ENCODE results near the gene ITGA11. TPM values are rescaled to one million over a fixed set of nuclear protein-coding genes. Genes with fewer than 3 reads are reported as not detected.
A peak's percentile ranks its signal among the peaks of the same experiment; 100 is the strongest.

Gene ITGA11
- total RNA-seq, 2 experiments from 2014 or later = 0.02 TPM; not detected in 1

GRCh38 chr15:68307131-68307928 is 124.6 kb downstream of the ITGA11 start:
- Mint-ChIP-seq H3K4me3 (no peak overlapping the region), H3K27ac (no peak overlapping the region), H3K27me3 (peaks cover 6% of the 10 kb centered on the region), H3K4me1 (peaks cover 9% of the 10 kb centered on the region), H3K9me3 (ENCODE audit: low read depth) (no peaks in the 10 kb centered on the region), H3K36me3 (no peaks in the 10 kb centered on the region)
- ATAC-seq = no peak
- DNase-seq = peak; percentile 25
- CTCF ChIA-PET = interaction anchor here (0.7 to 5.3 kb wide), 32 partner anchors 8 to 367 kb away, joined by 3 to 90 read pairs (median 6); partner anchors contain the start of gene FEM1B

DNA sequence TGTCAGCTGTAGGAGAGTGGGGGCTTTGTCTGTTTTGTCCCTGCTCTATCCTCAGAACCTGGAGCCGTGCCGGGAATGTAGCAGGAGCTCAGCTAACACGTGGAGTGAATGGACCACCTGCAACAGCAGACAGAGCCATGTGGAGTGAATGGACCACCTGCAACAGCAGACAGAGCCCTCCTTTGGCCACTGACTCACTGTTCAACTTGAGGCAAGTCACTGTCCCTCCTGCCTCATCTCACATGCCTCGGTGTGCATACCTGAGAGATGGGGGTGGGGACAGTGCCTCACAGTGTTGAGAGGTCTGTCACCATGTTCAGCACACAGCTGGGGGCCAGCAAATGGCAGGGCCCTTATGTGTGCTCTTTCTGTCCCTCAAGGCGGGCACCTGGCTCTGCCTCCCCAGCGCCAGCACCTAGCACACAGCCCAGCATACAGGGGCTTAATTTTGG is 126.5 kb downstream of the ITGA11 start:
- CTCF ChIA-PET = interaction anchor here (0.7 to 5.3 kb wide), 11 partner anchors 10 to 257 kb away, joined by 3 to 90 read pairs (median 14); partner anchors contain the start of gene FEM1B
- no peaks in the 10 kb centered on the region for H3K9me3 Mint-ChIP-seq (ENCODE audit: low read depth)
- ATAC-seq (no peak), DNase-seq (peak; percentile 37)
- H3K4me3 Mint-ChIP-seq = no peak overlapping the region
- H3K27me3 Mint-ChIP-seq = peaks cover 6% of the 10 kb centered on the region
- no peaks in the 10 kb centered on the region for H3K36me3 Mint-ChIP-seq
- H3K4me1 Mint-ChIP-seq = peaks cover 9% of the 10 kb centered on the region
- H3K27ac Mint-ChIP-seq = no peak overlapping the region

GRCh38 chr15:68304589-68305337 is 127.2 kb downstream of the ITGA11 start:
- no peak for ATAC-seq
- Mint-ChIP-seq H3K9me3 (ENCODE audit: low read depth) (no peaks in the 10 kb centered on the region), H3K4me3 (no peak overlapping the region), H3K4me1 (peaks cover 9% of the 10 kb centered on the region), H3K27me3 (peaks cover 6% of the 10 kb centered on the region), H3K27ac (no peak overlapping the region), H3K36me3 (no peaks in the 10 kb centered on the region)
- peak; percentile 33 for DNase-seq
- CTCF ChIA-PET = interaction anchor here (2.8 to 5.3 kb wide), 4 partner anchors 10 to 244 kb away, joined by 25 to 90 read pairs (median 30); partner anchors contain the start of gene FEM1B

- Mint-ChIP-seq H3K4me1 (peaks cover 18% of the 10 kb centered on the region), H3K27me3 (peaks cover 6% of the 10 kb centered on the region), H3K36me3 (peaks cover 3% of the 10 kb centered on the region), H3K4me3 (no peak overlapping the region), H3K9me3 (ENCODE audit: low read depth) (no peaks in the 10 kb centered on the region), H3K27ac (no peak overlapping the region)
- CTCF ChIA-PET = interaction anchor here (3.6 to 5.3 kb wide), 2 partner anchors 9 to 52 kb away, joined by 33 to 90 read pairs; no protein-coding TSS in a partner anchor
- DNase-seq (peak; percentile 30), ATAC-seq (no peak)
These were observed 128.2 kb downstream of the ITGA11 start for GRCh38 chr15:68303560-68304436.

DNA sequence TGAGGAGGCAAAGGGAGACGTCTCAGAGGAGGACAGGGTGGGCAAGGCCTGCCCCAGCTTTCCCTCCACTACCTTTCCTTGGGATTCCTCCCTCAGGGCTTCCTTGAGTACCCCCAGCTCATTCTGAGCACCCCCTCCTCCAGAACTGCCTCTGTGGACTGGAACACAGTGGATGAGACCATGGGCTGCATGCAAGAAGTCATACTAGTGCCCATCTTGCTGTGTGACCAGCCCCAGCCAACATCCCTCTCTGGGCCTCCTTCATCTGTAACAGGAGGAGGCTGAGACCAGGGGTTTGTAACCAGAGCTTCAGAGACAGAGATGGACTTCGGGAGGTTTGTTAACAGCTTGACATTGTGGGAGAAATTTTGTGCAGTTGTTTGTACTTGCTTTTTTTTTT is 128.8 kb downstream of the ITGA11 start:
- Mint-ChIP-seq H3K36me3 (peaks cover 3% of the 10 kb centered on the region), H3K4me3 (no peak overlapping the region), H3K4me1 (peaks cover 22% of the 10 kb centered on the region), H3K27ac (no peak overlapping the region), H3K27me3 (peaks cover 4% of the 10 kb centered on the region), H3K9me3 (ENCODE audit: low read depth) (no peaks in the 10 kb centered on the region)
- DNase-seq (peak; percentile 31), ATAC-seq (no peak)
- CTCF ChIA-PET = interaction anchor here (5.3 kb wide), 1 partner anchor 51 kb away, joined by 90 read pairs; no protein-coding TSS in a partner anchor

DNA sequence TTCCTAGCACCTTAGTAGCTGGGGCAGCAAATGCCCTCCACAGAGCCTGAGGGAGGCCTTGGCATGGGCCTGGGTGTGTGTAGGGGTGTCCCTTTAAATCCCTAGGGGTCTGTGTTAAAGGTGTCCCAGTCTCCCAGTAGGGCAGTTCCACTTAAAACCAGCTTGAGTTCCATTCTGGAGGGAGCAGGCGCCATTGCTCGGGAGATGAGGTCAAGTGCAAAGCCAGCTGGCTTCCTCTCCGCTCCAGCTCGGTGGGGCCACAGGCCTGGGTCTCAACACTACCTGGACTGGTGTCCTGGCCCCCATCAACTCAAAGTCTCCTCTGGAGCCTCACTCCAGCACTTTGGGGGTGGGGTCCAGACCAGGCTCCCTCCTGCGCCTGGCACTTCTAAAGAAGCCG is 129.2 kb downstream of the ITGA11 start:
- peak; percentile 33 for DNase-seq
- Mint-ChIP-seq H3K36me3 (peaks cover 3% of the 10 kb centered on the region), H3K9me3 (ENCODE audit: low read depth) (no peaks in the 10 kb centered on the region), H3K4me1 (peaks cover 26% of the 10 kb centered on the region), H3K27me3 (no peaks in the 10 kb centered on the region), H3K27ac (no peak overlapping the region), H3K4me3 (no peak overlapping the region)
- ATAC-seq = no peak
- CTCF ChIA-PET = interaction anchor here (5.3 kb wide), 1 partner anchor 51 kb away, joined by 90 read pairs; no protein-coding TSS in a partner anchor

DNA sequence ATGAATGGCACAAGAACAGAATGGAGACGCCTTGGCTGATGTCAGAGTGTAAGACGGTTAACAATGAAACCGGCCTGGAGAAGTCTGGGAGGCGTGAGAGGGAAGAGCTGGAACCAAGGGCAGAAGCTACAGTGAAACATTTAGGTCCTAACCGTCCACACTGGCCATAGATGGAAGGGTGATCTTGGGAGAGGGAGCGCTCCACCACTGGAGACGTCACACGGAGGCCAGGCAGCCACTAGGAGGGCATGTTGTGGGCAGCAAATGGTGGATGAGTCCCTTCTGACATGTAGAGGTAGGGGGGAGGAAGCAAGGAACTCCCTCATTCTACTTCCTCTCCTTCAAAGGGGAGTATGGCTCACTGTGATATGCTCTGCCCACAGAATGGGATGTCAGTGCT is 130.7 kb downstream of the ITGA11 start:
- Mint-ChIP-seq H3K4me3 (no peak overlapping the region), H3K9me3 (ENCODE audit: low read depth) (no peaks in the 10 kb centered on the region), H3K4me1 (peaks cover 21% of the 10 kb centered on the region), H3K36me3 (peaks cover 8% of the 10 kb centered on the region), H3K27ac (no peak overlapping the region), H3K27me3 (no peaks in the 10 kb centered on the region)
- peak; percentile 22 for DNase-seq
- ATAC-seq = no peak
- CTCF ChIA-PET = no interaction called here

DNA sequence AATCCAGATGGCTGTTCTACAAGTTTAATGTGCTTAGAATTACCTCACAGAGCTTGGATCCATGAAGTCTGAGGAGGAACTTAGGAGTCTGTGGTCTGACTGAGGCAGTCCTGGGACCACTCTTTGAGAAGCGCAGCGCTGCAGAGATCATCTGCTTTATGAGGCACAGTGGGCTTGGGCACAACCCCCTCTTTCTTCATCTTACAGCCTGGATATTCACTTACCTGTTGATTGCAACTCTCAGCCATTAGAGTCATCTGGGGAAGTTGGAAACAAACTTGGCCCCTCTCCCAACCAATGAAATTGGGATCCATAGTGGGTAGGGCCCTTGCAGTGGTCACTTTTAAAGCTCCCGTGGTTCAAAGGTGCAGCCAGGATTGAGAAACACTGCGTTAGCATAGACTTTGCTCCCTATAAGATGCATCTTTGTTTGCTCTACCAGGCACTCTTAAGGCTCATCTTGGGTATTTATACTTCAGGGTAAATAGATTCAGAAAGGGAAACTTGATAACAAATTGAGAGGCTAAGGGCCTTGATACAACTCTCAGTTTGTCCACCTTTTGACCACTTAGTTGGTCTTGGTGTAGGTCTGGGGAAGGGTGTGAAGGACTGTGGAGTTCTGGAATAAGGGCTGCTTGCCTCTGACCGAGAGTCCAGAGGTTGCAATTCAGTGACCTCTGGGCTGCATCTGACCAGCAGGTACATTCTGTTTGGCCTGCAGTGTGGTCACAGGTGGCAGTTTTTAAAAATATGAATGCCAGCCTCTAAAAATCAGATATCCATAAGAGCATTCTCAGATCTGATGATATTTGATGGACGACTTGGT is 131.6 kb downstream of the ITGA11 start:
- ATAC-seq (no peak), DNase-seq (peak; percentile 22)
- Mint-ChIP-seq H3K27me3 (no peaks in the 10 kb centered on the region), H3K27ac (no peak overlapping the region), H3K4me3 (no peak overlapping the region), H3K36me3 (peaks cover 9% of the 10 kb centered on the region), H3K9me3 (ENCODE audit: low read depth) (no peaks in the 10 kb centered on the region), H3K4me1 (peaks cover 17% of the 10 kb centered on the region)
- CTCF ChIA-PET = interaction anchor here (0.9 kb wide), 1 partner anchor 237 kb away, joined by 3 read pairs; no protein-coding TSS in a partner anchor

DNA sequence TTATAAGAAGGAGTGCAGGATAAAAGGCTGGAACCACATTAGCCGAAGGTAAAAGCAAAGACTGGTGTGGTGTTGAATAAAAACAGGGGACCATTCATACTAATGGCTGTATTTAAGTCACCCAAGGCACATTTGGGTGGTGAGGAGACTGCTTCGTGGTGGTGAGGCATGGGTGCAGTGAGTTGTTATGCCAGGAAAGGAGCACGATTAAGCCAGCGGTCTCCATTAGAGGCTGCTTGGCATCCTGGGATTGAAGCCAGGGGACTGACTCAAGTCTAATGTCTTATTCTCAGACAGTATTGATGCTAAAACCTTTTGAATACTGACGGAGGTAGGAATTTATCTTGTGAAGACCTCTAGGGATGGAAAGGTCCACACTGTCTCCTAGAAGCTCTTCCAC is 132.5 kb downstream of the ITGA11 start:
- DNase-seq = peak; percentile 37
- peaks cover 12% of the 10 kb centered on the region for H3K36me3 Mint-ChIP-seq
- peak overlapping the region; percentile 87 for H3K27ac Mint-ChIP-seq
- no peaks in the 10 kb centered on the region for H3K9me3 Mint-ChIP-seq (ENCODE audit: low read depth)
- peak overlapping the region; percentile 75 for H3K4me3 Mint-ChIP-seq
- H3K27me3 Mint-ChIP-seq = no peaks in the 10 kb centered on the region
- CTCF ChIA-PET = interaction anchor here (0.9 to 2.1 kb wide), 2 partner anchors 46 to 238 kb away, joined by 3 to 9 read pairs; no protein-coding TSS in a partner anchor
- ATAC-seq = no peak
- H3K4me1 Mint-ChIP-seq = peaks cover 17% of the 10 kb centered on the region

- peaks cover 17% of the 10 kb centered on the region for H3K4me1 Mint-ChIP-seq
- ATAC-seq (peak; percentile 93), DNase-seq (peak; percentile 46)
- peak overlapping the region; percentile 75 for H3K4me3 Mint-ChIP-seq
- no peaks in the 10 kb centered on the region for H3K27me3 Mint-ChIP-seq
- CTCF ChIA-PET = interaction anchor here (1.7 to 2.1 kb wide), 3 partner anchors 8 to 46 kb away, joined by 4 to 10 read pairs (median 9); no protein-coding TSS in a partner anchor
- H3K36me3 Mint-ChIP-seq = peaks cover 12% of the 10 kb centered on the region
- no peaks in the 10 kb centered on the region for H3K9me3 Mint-ChIP-seq (ENCODE audit: low read depth)
- peak overlapping the region; percentile 87 for H3K27ac Mint-ChIP-seq
These were observed 133.0 kb downstream of the ITGA11 start for GRCh38 chr15:68298882-68299381.

GRCh38 chr15:68298336-68298735 is 133.6 kb downstream of the ITGA11 start:
- Mint-ChIP-seq H3K9me3 (ENCODE audit: low read depth) (no peaks in the 10 kb centered on the region), H3K36me3 (peaks cover 14% of the 10 kb centered on the region), H3K27me3 (no peaks in the 10 kb centered on the region), H3K4me3 (peak overlapping the region; percentile 75), H3K4me1 (peaks cover 18% of the 10 kb centered on the region), H3K27ac (peak overlapping the region; percentile 87)
- DNase-seq = peak; percentile 12
- ATAC-seq = no peak
- CTCF ChIA-PET = interaction anchor here (1.7 to 2.1 kb wide), 3 partner anchors 8 to 45 kb away, joined by 4 to 10 read pairs (median 9); no protein-coding TSS in a partner anchor
